GM15510 (cell line): ENCODE results near the gene CHD2.

ENCODE experiments used
- POLR2A ChIP-seq: IDR thresholded peaks from 3 replicates; pipeline ENCODE4 v1.6.1; 2011; ENCODE audit warnings: borderline replicate concordance; ENCODE audit not compliant: insufficient read length; ENCODE audit errors: extremely low read depth

The CHD2 gene

GRCh38 chr15:92953566-92953965 is 53.4 kb downstream of the CHD2 start:
- TF ChIP-seq POLR2A: no peak

DNA sequence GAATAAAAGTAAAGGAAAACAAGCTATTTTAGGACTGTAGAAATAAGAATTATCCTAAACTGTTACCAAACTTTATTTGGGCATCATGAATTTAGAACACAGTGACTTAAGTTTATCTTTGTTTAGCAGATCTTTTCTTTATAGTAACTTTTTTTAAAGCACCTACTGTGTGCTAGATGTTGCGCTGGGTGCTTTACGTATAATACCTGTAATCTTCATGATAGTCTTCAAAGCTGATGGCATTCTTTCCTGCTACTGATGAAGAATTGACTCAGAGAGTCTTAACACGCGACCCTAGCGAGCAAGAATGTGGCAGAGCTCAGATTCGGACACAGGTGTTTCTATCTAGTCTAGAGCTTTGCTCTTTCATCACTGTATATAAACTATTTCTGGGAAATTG is 53.9 kb downstream of the CHD2 start:
- no peak for TF ChIP-seq POLR2A

- TF ChIP-seq POLR2A: no peak
Measured at GRCh38 chr15:92954578-92954977, 54.5 kb downstream of the CHD2 start.

- TF ChIP-seq POLR2A: no peak
Measured at GRCh38 chr15:92955706-92956105, 55.6 kb downstream of the CHD2 start.

- TF ChIP-seq POLR2A: no peak
Measured at GRCh38 chr15:92958105-92958504, 58.0 kb downstream of the CHD2 start.

DNA sequence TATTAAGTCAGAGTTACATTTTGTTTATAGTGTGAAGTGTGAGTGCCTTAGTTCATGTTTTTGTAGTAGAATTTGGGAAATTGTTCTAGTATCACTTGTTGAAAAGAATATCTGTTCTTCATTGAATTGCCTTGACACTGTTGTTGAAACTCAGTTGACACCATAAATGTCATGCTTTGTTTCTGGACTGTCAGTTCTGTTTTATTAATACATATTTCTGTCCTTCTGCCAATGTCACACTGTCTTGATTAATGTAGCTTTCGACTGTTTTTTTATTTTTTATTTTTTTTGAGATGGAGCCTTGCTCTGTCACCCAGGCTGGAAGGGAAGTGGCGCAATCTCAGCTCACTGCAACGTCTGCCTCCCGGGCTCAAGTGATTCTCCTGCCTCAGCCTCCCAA is 59.1 kb downstream of the CHD2 start:
- TF ChIP-seq POLR2A: no peak

GRCh38 chr15:92960996-92961681 is 61.0 kb downstream of the CHD2 start:
- TF ChIP-seq POLR2A: no peak

- TF ChIP-seq POLR2A: no peak
Measured at GRCh38 chr15:92962914-92963313, 62.8 kb downstream of the CHD2 start.

DNA sequence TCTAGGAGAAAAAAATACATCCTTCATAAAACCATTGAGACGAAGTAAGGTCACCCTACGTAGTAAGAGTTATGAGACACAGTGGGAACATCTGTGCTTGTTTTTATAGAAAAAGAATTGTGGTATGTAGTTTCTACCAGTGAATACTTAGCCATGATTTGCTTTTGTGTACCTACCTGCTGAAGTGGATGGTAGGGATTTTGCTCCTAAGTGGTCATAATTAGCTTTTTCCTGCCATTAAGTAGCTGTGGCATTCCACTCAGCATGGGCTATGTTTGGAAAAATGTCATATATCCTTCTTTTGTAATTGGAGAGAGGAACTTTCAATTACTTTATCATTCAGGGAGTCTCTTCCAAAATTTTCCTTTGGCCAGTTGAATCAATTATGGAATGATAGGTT is 63.7 kb downstream of the CHD2 start:
- no peak for TF ChIP-seq POLR2A

- TF ChIP-seq POLR2A: no peak
Measured at GRCh38 chr15:92968926-92969651, 69.0 kb downstream of the CHD2 start.

GRCh38 chr15:92970656-92971055 is 70.5 kb downstream of the CHD2 start:
- TF ChIP-seq POLR2A: no peak

DNA sequence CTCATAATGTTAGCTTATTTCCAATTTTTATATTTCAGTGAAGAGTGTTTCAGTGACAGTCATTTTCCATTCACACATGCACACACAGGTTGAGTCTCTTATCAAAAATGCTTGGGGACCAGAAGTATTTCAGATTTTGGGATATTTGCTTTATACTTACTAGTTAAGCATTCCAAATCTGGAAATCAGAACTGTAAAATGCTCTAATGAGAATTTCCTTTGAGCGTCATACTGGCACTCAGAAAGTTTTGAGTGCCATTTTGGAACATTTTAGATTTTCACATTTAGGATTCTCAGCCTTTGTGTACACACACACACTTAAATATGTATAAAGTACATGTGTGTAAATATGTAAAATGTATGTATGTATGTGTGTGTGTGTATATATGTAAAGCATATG is 71.0 kb downstream of the CHD2 start:
- no peak for TF ChIP-seq POLR2A

GRCh38 chr15:92971713-92972112 is 71.6 kb downstream of the CHD2 start:
- TF ChIP-seq POLR2A: no peak

DNA sequence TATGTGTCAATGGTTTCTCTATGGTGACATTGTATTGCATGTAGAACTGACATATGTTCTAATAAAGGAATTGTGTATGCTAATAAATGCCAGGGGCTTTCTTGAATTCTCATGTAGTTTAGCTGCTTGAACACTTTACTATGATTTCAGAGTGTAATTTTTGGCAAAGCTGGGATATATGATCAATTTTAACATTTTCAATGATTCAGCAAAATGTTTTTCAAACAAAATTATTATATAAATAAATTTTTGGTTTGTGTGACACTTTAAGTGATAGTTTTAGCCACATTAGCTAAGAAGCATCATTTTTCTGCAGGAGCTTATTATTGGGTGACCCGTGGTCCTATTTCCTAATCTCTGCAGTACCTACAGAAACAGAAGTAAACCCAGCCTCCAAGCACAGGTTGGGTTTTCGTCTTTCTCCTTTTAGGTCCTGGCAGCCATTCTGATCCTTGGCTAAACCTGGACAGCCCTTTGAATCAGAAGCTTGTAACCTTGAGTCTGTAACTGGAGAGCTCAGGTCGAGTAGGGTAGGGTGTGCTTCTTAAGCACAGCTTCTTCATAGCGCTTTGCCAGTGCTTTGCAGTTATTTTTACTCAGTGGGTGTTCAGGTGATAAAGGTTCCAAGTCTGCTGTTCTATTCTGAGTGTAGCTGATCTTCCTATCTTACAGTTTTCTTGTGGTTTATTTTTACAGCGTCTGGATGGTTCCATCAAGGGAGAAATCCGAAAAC is 74.2 kb downstream of the CHD2 start:
- no peak for TF ChIP-seq POLR2A

- TF ChIP-seq POLR2A: no peak
Measured at GRCh38 chr15:92979011-92979701, 79.0 kb downstream of the CHD2 start.
